Stomach (tissue), 4 donors: Measurements from ENCODE around the gene CEMP1.

Experiments
- POLR2A ChIP-seq, 4 donors: fragments of 450-650 bp; IDR thresholded peaks; one replicate each; pipeline ENCODE4 v1.6.1; 2016; ENCODE audit warnings: antibody characterized with exemption in 4 of 4, control low read depth in 2 of 4, mild to moderate bottlenecking in 1 of 4, moderate library complexity in 1 of 4
- POLR2AphosphoS5 ChIP-seq, 3 donors: sonication (generic); formaldehyde crosslinking; IDR thresholded peaks; one replicate each; pipeline ENCODE4 v1.6.1; 2016; ENCODE audit warnings: antibody characterized with exemption in 3 of 3
- TF ChIP-seq, protein P1 (sequence below), 7 experiments: fragments of 450-650 bp in 4 of 7; fragments of 200-600 bp in 3 of 7; sonication (generic) in 3 of 7; IDR thresholded peaks; one replicate each; pipeline ENCODE4 v1.5.1; 2016 to 2019; ENCODE audit warnings: antibody characterized with exemption in 7 of 7, control low read depth in 2 of 7, mild to moderate bottlenecking in 1 of 7

DNA sequence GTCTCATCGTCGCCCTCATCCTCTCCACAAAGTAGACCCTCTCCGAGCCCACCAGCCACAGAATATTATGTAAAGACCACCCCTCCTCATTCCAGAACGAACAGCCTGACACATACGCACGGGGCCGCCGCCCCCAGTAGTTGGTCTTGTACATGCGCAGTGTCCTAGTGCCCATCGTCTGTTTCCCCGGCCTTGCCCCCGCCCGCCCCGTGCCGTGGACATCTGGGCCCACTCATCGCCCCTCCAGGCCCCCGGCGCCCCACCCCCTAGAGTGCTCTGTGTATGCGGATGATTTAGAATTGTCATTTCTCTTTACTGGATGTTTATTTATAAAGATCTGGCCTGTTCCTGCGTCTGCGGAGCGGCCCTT lies 11.5 kb downstream of the CEMP1 start:
- TF ChIP-seq, protein P1, sequence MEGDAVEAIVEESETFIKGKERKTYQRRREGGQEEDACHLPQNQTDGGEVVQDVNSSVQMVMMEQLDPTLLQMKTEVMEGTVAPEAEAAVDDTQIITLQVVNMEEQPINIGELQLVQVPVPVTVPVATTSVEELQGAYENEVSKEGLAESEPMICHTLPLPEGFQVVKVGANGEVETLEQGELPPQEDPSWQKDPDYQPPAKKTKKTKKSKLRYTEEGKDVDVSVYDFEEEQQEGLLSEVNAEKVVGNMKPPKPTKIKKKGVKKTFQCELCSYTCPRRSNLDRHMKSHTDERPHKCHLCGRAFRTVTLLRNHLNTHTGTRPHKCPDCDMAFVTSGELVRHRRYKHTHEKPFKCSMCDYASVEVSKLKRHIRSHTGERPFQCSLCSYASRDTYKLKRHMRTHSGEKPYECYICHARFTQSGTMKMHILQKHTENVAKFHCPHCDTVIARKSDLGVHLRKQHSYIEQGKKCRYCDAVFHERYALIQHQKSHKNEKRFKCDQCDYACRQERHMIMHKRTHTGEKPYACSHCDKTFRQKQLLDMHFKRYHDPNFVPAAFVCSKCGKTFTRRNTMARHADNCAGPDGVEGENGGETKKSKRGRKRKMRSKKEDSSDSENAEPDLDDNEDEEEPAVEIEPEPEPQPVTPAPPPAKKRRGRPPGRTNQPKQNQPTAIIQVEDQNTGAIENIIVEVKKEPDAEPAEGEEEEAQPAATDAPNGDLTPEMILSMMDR (IDR thresholded peaks at IDR 0.05): no peak
- no peak for TF ChIP-seq POLR2A (IDR thresholded peaks at IDR 0.05)
- TF ChIP-seq POLR2AphosphoS5 (IDR thresholded peaks at IDR 0.05): no peak
